MCF 10A (cell line): ENCODE results near the gene KIF1A. TPM values are rescaled to one million over a fixed set of nuclear protein-coding genes. Genes with fewer than 3 reads are reported as not detected.
"Not testable (repeated sequence)": the region's sequence is repeated elsewhere in the genome, so short reads cannot be mapped to it uniquely, and the experiment has no call there.

Source experiments
- BruUV-seq: library from RNA; stranded (reverse); fragments of 400-500 nt; replicated peaks from 2 replicates; lab custom pipeline; 2021; lab: Mats Ljungman, UMichigan
- CTCF ChIA-PET: fragments of 300-600 bp; sonication (Branson Sonifier 250); formaldehyde crosslinking; extraction: SDS; loops from one replicate; lab custom pipeline; 2021; ENCODE audit warnings: antibody characterized with exemption, inconsistent platforms; lab: Yijun Ruan, JAX
- POLR2A ChIA-PET: fragments of 300-600, 350-650 bp; sonication (Branson Sonifier 250); formaldehyde crosslinking; extraction: SDS; loops from one replicate; lab custom pipeline; 2020; ENCODE audit warnings: antibody characterized with exemption, inconsistent platforms; lab: Yijun Ruan, JAX
- DNase-seq: peaks from one replicate; pipeline ENCODE4 v3.0.0-alpha.2; 2018; ENCODE audit not compliant: unreplicated experiment
- H3K27ac Mint-ChIP-seq: one replicate; pipeline ENCODE4 v1.8.0; 2022; ENCODE audit warnings: mild to moderate bottlenecking, low read depth, mixed read lengths; ENCODE audit not compliant: unreplicated experiment
- H3K27me3 Mint-ChIP-seq: one replicate; pipeline ENCODE4 v1.8.0; 2022; ENCODE audit warnings: mixed read lengths; ENCODE audit not compliant: insufficient read depth, unreplicated experiment
- H3K36me3 Mint-ChIP-seq: one replicate; pipeline ENCODE4 v1.8.0; 2022; ENCODE audit warnings: mild to moderate bottlenecking, moderate library complexity, mixed read lengths; ENCODE audit not compliant: insufficient read depth, unreplicated experiment
- H3K4me1 Mint-ChIP-seq: one replicate; pipeline ENCODE4 v1.8.0; 2022; ENCODE audit warnings: mixed read lengths; ENCODE audit not compliant: insufficient read depth, unreplicated experiment
- H3K4me3 Mint-ChIP-seq: one replicate; pipeline ENCODE4 v1.8.0; 2022; ENCODE audit warnings: mild to moderate bottlenecking, moderate library complexity, mixed read lengths; ENCODE audit not compliant: unreplicated experiment
- H3K9me3 Mint-ChIP-seq: one replicate; pipeline ENCODE4 v1.8.0; 2022; ENCODE audit warnings: mixed read lengths; ENCODE audit not compliant: unreplicated experiment
- intact Hi-C: fragments of 100-400 bp; cut with micrococcal nuclease; formaldehyde crosslinking; loops from 2 replicates; pipeline ENCODE4 v1.14.1; 2022
- total RNA-seq: library from RNA; stranded (reverse); gene quantifications from 2 replicates; pipeline ENCODE4 v1.2.3, GENCODE V29; 2022
- TF ChIP-seq, protein P1 (sequence below): fragments of 200-600 bp; IDR thresholded peaks from one replicate; pipeline ENCODE4 v1.8.0; 2022; ENCODE audit warnings: antibody characterized with exemption, mild to moderate bottlenecking; ENCODE audit not compliant: unreplicated experiment

The KIF1A gene
- total RNA-seq, 1 experiment from 2014 or later = not detected

DNA sequence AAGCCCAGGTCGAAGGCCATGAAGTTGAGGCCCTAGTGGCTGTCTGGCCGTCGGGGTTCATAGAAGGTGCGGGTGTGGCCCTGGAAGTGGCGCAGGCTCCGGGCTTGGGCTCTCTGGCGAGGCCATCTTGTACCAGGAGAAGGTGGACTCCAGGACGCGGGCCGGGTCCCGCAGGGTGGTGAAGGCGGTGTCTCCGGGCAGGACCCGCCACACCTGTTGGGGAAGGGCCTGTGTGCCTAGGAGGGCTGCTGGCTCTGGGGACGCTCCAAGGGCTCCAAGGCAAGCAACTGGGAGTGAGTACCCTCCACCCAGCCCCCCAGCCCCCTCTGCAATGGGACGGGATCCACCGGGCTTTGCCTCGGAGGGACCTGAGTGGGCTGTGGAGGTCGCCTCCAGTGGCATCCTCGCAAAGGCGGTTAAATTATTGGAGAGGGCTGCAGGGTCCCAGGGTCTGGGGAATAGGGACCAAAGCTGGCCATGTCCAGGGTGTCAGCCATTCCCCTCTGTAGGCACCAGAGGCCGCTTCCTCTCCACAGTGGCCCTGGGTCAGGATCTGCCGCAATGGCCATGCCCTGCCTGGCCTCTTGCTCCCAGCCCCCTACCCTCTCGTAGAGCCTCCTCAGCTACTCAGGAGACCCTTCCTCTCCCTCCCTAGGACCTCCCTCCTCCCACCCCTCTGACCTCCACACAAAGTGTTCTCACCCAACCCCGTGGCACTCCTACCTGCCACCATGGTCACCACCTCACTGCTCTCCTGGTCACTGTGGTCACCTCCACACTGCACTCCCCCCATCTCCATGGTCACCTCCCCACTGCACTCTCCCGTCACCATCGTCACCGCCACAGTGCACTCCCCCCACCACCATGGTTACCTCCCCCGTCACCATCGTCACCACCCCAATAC lies 118.0 kb downstream of the KIF1A start:
- no peak overlapping the region for H3K27ac Mint-ChIP-seq
- TF ChIP-seq, protein P1, sequence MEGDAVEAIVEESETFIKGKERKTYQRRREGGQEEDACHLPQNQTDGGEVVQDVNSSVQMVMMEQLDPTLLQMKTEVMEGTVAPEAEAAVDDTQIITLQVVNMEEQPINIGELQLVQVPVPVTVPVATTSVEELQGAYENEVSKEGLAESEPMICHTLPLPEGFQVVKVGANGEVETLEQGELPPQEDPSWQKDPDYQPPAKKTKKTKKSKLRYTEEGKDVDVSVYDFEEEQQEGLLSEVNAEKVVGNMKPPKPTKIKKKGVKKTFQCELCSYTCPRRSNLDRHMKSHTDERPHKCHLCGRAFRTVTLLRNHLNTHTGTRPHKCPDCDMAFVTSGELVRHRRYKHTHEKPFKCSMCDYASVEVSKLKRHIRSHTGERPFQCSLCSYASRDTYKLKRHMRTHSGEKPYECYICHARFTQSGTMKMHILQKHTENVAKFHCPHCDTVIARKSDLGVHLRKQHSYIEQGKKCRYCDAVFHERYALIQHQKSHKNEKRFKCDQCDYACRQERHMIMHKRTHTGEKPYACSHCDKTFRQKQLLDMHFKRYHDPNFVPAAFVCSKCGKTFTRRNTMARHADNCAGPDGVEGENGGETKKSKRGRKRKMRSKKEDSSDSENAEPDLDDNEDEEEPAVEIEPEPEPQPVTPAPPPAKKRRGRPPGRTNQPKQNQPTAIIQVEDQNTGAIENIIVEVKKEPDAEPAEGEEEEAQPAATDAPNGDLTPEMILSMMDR = no peak
- intact Hi-C loops = no loop called here
- CTCF ChIA-PET = no interaction called here
- peaks cover 45% of the 10 kb centered on the region for H3K27me3 Mint-ChIP-seq
- no TSS peak for BruUV-seq
- no peaks in the 10 kb centered on the region for H3K4me1 Mint-ChIP-seq
- DNase-seq = no peak
- no peaks in the 10 kb centered on the region for H3K9me3 Mint-ChIP-seq
- H3K4me3 Mint-ChIP-seq = no peak overlapping the region
- H3K36me3 Mint-ChIP-seq = no peaks in the 10 kb centered on the region
- POLR2A ChIA-PET = no interaction called here

DNA sequence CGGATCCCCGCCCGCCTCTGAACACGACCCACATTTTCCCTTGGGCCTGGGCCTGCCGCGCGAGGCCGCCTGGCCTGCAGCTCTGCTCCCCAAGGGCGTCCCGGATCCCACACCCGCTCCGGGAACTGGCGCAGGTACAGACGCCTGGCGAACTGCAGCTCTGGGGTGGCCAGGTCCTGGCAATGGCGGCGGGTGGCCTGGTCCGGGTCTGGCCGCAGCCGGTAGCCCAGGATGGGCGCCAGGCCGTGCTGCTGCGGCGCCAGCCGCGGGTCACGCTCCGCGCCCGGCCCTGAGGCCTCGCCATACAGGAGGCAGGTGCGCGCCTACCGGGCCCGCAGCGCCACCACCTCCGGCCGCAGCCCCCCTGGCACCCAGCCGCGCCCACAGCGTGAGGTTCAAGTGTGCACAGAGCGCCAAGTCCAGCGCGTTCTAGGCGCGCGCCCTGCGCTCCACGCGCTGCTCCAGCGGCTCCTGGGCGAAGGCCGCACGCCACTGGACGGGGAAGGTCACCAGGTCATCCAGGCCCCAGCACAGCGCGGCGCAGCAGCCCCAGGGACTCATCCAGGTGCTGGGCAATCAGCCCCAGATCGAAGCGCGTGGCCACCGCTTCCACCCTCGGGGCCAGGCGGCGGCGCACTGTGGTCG lies 118.8 kb downstream of the KIF1A start:
- Mint-ChIP-seq H3K9me3 (no peaks in the 10 kb centered on the region), H3K4me1 (no peaks in the 10 kb centered on the region), H3K27ac (no peak overlapping the region), H3K4me3 (no peak overlapping the region), H3K36me3 (no peaks in the 10 kb centered on the region), H3K27me3 (peaks cover 39% of the 10 kb centered on the region)
- TF ChIP-seq, protein P1 = no peak
- no TSS peak for BruUV-seq
- ChIA-PET CTCF (interaction anchor here (0.6 kb wide), 1 partner anchor 74 kb away, joined by 3 read pairs; no protein-coding TSS in a partner anchor), POLR2A (no interaction called here)
- no peak for DNase-seq
- intact Hi-C loops = no loop called here

DNA sequence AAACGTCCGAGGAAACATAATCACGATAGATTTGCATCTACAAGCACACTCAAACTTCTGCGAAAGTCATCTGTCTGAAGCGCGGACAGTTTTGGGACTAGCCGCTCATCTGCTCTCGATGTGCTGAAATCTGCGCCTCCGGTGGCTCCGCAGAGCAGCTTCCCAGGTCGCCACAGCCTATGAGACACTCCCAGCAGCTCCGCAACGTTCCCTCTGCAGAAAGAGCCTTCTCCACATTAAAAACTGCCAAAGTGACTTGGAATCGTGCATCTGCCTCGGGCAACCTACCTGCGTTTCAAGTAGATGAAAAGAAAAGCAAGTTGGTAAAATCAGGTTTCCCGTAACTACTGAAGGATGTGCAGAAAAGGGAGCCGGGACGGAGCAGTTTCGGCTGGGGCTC lies 119.4 kb downstream of the KIF1A start:
- H3K27ac Mint-ChIP-seq, H3K4me1 Mint-ChIP-seq, intact Hi-C loops, BruUV-seq, POLR2A ChIA-PET, CTCF ChIA-PET, H3K36me3 Mint-ChIP-seq, DNase-seq, H3K9me3 Mint-ChIP-seq, H3K4me3 Mint-ChIP-seq: not testable (repeated sequence)
- peaks cover 33% of the 10 kb centered on the region for H3K27me3 Mint-ChIP-seq

DNA sequence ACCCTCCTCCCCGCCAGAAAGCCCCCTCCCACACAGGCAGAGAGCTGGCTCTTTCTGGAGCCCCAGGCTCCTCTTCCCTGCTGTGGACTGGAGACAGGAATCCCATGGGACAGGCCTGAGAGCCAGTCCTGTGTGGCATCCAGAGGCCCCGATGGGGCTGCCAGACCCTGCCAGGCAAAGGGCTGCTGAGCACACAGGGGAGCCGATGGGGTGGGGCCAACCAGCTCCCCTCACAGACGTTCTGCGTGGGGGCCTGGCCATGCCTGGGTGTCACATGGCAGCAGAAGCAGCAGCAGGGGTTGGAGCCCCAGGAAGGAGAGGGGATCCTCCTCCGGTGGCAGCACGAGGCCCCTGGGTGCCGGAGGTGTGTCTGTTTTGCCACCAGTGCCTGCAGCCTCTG lies 120.2 kb downstream of the KIF1A start:
- H3K27ac Mint-ChIP-seq, H3K4me1 Mint-ChIP-seq, DNase-seq, H3K4me3 Mint-ChIP-seq, CTCF ChIA-PET, H3K9me3 Mint-ChIP-seq, intact Hi-C loops, POLR2A ChIA-PET, H3K36me3 Mint-ChIP-seq, BruUV-seq: not testable (repeated sequence)
- peaks cover 25% of the 10 kb centered on the region for H3K27me3 Mint-ChIP-seq

DNA sequence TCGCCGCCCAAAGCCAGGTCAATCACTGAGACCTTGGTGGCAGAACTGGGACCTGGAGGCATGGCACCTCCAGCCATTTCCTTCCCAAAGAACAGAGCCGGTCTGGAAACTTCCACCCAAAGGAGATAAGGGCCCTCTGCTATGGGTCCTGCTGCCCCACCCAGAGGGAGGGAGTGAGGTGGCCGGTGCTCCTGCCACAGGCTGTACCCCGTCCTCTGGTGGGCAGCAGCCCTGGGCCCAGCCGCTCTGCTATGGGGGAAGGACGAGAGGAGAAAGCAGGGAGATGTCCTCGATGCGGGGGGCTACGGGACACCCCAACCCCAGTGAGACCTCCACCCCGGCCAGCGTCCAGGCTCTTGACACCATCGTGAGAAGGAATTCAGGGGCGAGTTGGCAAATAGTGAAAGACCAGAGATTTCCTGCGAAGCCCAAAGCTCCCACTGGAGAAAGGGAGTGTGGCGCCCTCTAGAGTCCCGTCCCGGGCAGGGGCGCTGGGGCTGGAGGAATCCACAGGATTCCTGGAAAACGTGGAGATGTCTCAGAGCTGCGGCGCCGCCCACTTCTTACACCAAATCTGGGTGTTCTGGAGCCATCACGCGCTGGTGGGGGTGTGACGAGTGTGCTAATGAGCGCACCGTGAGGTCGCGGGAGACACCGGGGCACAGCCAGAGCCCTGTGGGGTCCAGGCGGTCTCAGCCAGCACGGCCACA lies 121.0 kb downstream of the KIF1A start:
- intact Hi-C loops, POLR2A ChIA-PET, DNase-seq, BruUV-seq, H3K36me3 Mint-ChIP-seq, CTCF ChIA-PET, H3K4me1 Mint-ChIP-seq, H3K4me3 Mint-ChIP-seq, H3K9me3 Mint-ChIP-seq, H3K27ac Mint-ChIP-seq: not testable (repeated sequence)
- H3K27me3 Mint-ChIP-seq = peaks cover 18% of the 10 kb centered on the region

DNA sequence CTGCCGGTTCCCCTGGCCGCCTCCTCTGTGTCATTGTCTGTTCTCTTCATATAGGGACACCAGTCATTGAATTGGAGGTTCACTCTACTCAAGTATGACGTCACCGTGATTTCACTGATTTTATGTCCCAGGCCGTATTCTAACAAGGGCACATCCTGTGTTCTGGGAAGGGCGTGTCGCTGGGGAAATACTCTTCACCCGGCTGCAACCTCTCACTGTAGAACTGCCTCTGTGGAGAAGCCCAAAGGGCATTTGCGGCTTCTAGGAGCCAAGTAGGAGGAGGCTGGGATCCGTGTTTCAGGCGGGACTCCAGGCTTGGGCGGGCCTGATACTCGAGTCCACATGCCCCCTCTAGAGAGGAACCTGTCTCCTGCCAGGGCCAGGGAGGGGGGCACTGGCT lies 123.5 kb downstream of the KIF1A start:
- H3K27ac Mint-ChIP-seq, POLR2A ChIA-PET, H3K27me3 Mint-ChIP-seq, H3K36me3 Mint-ChIP-seq, H3K4me1 Mint-ChIP-seq, BruUV-seq, H3K9me3 Mint-ChIP-seq, intact Hi-C loops, DNase-seq, H3K4me3 Mint-ChIP-seq, CTCF ChIA-PET: not testable (repeated sequence)

DNA sequence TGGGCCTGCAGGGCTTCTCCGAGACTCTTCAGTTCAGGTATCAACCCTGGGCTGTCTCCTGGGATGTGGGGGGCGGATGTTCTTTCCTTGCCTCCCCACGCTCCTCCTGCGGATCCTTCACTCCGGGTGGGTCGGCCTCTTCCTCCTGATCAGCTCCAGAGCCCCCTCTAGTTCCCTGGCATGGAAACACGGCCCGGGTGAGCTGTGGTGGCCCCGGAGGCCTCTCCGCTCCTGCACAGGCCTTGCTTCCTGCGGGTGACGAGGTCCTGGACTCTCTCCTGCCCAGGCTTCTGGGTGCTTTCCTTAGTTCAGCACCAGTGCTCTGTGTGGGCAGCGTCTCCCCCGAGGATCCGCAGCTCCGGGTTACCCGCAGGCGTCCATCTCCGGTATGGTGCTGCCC lies 124.4 kb downstream of the KIF1A start:
- H3K27ac Mint-ChIP-seq, H3K9me3 Mint-ChIP-seq, CTCF ChIA-PET, H3K36me3 Mint-ChIP-seq, POLR2A ChIA-PET, H3K27me3 Mint-ChIP-seq, H3K4me3 Mint-ChIP-seq, BruUV-seq, H3K4me1 Mint-ChIP-seq, DNase-seq, intact Hi-C loops: not testable (repeated sequence)
